Muscle layer of duodenum (tissue), 2 donors: ENCODE measurements around the gene PCDHB7.
"Not testable (repeated sequence)": the region's sequence is repeated elsewhere in the genome, so short reads cannot be mapped to it uniquely, and the experiment has no call there.

Experiments
- H3K27ac ChIP-seq: one replicate; pipeline ENCODE4 v1.7.0; 2013; ENCODE audit warnings: mild to moderate bottlenecking, low read length
- H3K27me3 ChIP-seq: one replicate; pipeline ENCODE4 v1.7.0; 2013; ENCODE audit warnings: low read depth, mild to moderate bottlenecking, control low read depth, low read length
- H3K36me3 ChIP-seq, 2 donors: one replicate each; pipeline ENCODE4 v1.7.0; 2013; ENCODE audit warnings: low read length in 2 of 2, control low read depth in 1 of 2, mild to moderate bottlenecking in 1 of 2; ENCODE audit not compliant: insufficient read depth in 2 of 2, control insufficient read depth in 1 of 2
- H3K4me1 ChIP-seq, 2 donors: one replicate each; pipeline ENCODE4 v1.7.0; 2013; ENCODE audit warnings: low read length in 2 of 2, mild to moderate bottlenecking in 2 of 2, control low read depth in 1 of 2, moderate library complexity in 1 of 2; ENCODE audit not compliant: insufficient read depth in 2 of 2, control insufficient read depth in 1 of 2
- H3K4me3 ChIP-seq, 2 donors: one replicate each; pipeline ENCODE4 v1.7.0; 2013; ENCODE audit warnings: low read length in 2 of 2, low read depth in 1 of 2, mild to moderate bottlenecking in 1 of 2
- H3K9me3 ChIP-seq, 2 donors: one replicate each; pipeline ENCODE4 v1.7.0; 2013; ENCODE audit warnings: low read length in 2 of 2, control low read depth in 1 of 2, mild to moderate bottlenecking in 1 of 2; ENCODE audit not compliant: control insufficient read depth in 1 of 2
- donor health status: healthy.

PCDHB7 gene

DNA sequence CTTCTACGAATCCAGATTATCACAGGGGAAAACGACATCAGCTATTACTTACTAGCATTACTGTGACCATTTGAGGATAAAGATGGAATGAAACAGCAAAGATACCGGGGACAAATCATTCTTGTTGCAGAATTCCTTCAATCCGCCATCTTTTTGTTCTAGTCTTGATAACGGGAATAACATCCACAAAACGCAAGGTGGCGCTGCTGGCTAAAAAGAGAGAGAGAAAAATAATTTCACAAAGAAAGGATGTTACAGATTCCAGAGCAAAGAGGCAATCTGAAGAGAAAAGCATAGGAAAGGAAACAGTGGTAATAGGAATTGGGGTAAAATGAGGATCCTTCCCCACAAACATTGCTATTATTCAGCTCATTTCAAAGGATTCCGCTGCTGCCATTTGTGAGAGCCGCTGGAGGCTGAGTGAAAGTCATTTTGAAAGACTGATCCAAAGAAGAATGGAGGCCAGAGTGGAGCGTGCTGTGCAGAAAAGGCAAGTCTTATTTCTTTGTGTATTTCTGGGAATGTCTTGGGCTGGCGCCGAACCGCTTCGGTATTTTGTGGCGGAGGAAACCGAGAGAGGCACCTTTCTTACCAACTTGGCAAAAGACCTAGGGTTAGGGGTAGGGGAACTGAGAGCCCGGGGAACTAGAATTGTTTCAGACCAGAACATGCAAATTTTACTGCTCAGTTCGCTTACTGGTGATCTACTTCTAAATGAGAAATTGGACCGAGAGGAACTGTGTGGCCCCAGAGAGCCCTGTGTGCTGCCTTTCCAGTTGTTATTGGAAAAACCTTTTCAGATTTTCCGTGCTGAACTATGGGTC, at the start of gene PCDHB7:
Gene PCDHB7, plus strand, starts transcription at position 264 of the 824 bp plus-strand sequence. Its CDS starts 192 bp downstream, at position 456.
- Histone ChIP-seq H3K27ac (no peak within 1 kb of the TSS), H3K4me1 (no peaks in the 10 kb centered on the region), H3K36me3 (no peaks in the 10 kb centered on the region), H3K27me3 (no peaks in the 10 kb centered on the region), H3K9me3 (peaks cover 40 to 59% of the 10 kb centered on the region in 2 donors), H3K4me3 (peak within 1 kb of the TSS; percentile 28 to 39)

- Histone ChIP-seq H3K4me3 (peak overlapping the region in 1 of 2 donors; percentile 32), H3K9me3 (peaks cover 12 to 29% of the 10 kb centered on the region in 2 donors)
- not testable (repeated sequence) for H3K27me3 ChIP-seq, H3K36me3 ChIP-seq, H3K27ac ChIP-seq, H3K4me1 ChIP-seq
Measured at GRCh38 chr5:141123396-141124135, 48.9 kb upstream of the PCDHB7 start.

- H3K36me3 ChIP-seq: no peaks in the 10 kb centered on the region
- H3K4me1 ChIP-seq: no peaks in the 10 kb centered on the region
- no peak overlapping the region for H3K27ac ChIP-seq
- no peaks in the 10 kb centered on the region for H3K27me3 ChIP-seq
- H3K9me3 ChIP-seq: peaks cover 7 to 20% of the 10 kb centered on the region in 2 donors
- no peak overlapping the region for H3K4me3 ChIP-seq
Measured at GRCh38 chr5:141127305-141127704, 45.1 kb upstream of the PCDHB7 start.

DNA sequence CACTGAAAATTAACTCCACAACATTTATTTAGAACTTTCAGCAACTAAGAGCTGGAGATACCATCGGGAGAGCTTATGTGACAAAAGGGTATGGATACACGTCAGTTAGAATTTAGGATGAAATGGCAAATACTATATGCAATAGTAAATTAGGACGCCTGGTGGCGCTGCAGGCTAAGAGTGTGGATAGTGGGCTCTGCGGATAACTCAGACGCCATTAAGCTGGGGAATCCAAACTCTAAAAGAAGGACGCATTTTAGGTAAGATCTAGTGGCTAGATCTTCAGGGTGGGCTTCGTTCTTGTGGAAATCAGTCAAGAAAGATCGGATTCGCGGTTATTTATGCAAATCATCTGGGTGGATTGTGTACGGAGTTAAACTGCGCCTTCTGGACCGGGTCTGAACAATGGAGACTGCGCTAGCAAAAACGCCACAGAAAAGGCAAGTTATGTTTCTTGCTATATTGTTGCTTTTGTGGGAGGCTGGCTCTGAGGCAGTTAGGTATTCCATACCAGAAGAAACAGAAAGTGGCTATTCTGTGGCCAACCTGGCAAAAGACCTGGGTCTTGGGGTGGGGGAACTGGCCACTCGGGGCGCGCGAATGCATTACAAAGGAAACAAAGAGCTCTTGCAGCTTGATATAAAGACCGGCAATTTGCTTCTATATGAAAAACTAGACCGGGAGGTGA, 37.3 kb upstream of the PCDHB7 start, which contains the start of gene PCDHB5:
Gene PCDHB5, plus strand, starts transcription at position 177 of the 688 bp plus-strand sequence. Its CDS starts 229 bp downstream, at position 406.
- Histone ChIP-seq H3K27ac (no peak within 1 kb of the TSS), H3K4me3 (peak within 1 kb of the TSS; percentile 42 to 69), H3K27me3 (no peaks in the 10 kb centered on the region), H3K36me3 (no peaks in the 10 kb centered on the region), H3K4me1 (no peaks in the 10 kb centered on the region), H3K9me3 (peaks cover 24 to 62% of the 10 kb centered on the region in 2 donors)

DNA sequence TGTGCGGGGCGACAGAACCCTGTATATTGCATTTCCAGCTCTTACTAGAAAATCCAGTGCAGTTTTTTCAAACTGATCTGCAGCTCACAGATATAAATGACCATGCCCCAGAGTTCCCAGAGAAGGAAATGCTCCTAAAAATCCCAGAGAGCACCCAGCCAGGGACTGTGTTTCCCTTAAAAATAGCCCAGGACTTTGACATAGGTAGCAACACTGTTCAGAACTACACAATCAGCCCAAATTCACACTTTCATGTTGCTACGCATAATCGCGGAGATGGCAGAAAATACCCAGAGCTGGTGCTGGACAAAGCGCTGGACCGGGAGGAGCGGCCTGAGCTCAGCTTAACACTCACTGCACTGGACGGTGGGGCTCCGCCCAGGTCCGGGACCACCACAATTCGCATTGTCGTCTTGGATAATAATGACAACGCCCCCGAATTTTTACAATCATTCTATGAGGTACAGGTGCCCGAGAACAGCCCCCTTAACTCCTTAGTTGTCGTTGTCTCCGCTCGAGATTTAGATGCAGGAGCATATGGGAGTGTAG, 36.7 kb upstream of the PCDHB7 start:
- peak overlapping the region; percentile 42 to 69 for H3K4me3 ChIP-seq
- H3K36me3 ChIP-seq: no peaks in the 10 kb centered on the region
- H3K9me3 ChIP-seq: peaks cover 24 to 61% of the 10 kb centered on the region in 2 donors
- no peak overlapping the region for H3K27ac ChIP-seq
- H3K4me1 ChIP-seq: no peaks in the 10 kb centered on the region
- H3K27me3 ChIP-seq: no peaks in the 10 kb centered on the region

DNA sequence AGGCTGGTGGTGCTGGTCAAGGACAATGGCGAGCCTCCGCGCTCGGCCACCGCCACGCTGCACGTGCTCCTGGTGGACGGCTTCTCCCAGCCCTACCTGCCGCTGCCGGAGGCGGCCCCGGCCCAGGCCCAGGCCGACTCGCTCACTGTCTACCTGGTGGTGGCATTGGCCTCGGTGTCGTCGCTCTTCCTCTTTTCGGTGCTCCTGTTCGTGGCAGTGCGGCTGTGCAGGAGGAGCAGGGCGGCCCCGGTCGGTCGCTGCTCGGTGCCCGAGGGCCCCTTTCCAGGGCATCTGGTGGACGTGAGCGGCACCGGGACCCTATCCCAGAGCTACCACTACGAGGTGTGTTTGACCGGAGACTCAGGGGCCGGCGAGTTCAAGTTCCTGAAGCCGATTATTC, 35.1 kb upstream of the PCDHB7 start:
- not testable (repeated sequence) for H3K4me1 ChIP-seq, H3K27ac ChIP-seq, H3K27me3 ChIP-seq, H3K36me3 ChIP-seq
- peaks cover 22 to 61% of the 10 kb centered on the region in 2 donors for H3K9me3 ChIP-seq
- H3K4me3 ChIP-seq: peak overlapping the region in 1 of 2 donors; percentile 69

- Histone ChIP-seq H3K4me1 (no peaks in the 10 kb centered on the region), H3K9me3 (peaks cover 16 to 61% of the 10 kb centered on the region in 2 donors), H3K4me3 (peak within 1 kb of the TSS; percentile 41 to 50), H3K36me3 (no peaks in the 10 kb centered on the region), H3K27me3 (no peaks in the 10 kb centered on the region), H3K27ac (no peak within 1 kb of the TSS)
Measured at GRCh38 chr5:141149812-141150211, 22.6 kb upstream of the PCDHB7 start, which contains the start of gene PCDHB6. Gene PCDHB6 (plus strand): TSS chr5:141150057. CDS start chr5:141150258, 201 bp downstream.

DNA sequence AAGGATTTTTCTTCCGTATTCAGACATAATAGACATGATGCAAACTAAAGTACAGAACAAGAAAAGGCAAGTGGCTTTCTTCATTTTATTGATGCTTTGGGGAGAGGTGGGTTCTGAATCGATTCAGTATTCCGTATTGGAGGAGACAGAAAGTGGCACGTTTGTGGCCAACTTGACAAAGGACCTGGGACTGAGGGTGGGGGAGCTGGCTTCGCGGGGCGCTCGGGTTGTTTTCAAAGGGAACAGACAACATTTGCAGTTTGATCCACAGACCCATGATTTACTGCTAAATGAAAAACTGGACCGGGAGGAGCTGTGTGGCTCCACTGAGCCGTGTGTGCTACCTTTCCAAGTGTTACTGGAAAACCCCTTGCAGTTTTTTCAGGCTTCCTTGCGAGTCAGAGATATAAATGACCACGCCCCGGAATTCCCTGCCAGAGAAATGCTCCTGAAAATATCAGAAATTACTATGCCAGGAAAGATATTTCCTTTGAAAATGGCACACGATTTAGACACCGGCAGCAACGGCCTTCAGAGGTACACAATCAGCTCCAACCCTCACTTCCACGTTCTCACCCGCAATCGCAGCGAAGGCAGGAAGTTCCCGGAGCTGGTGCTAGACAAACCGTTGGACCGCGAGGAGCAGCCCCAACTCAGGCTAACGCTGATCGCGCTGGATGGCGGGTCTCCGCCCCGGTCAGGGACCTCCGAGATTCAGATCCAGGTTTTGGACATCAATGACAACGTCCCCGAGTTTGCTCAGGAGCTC, 22.0 kb upstream of the PCDHB7 start:
- Histone ChIP-seq H3K27ac (no peak overlapping the region), H3K9me3 (peaks cover 16 to 66% of the 10 kb centered on the region in 2 donors), H3K4me3 (peak overlapping the region; percentile 41 to 50), H3K36me3 (no peaks in the 10 kb centered on the region), H3K27me3 (no peaks in the 10 kb centered on the region), H3K4me1 (no peaks in the 10 kb centered on the region)

- Histone ChIP-seq H3K36me3 (no peaks in the 10 kb centered on the region), H3K27ac (no peak overlapping the region), H3K9me3 (peaks cover 16 to 70% of the 10 kb centered on the region in 2 donors), H3K4me1 (no peaks in the 10 kb centered on the region), H3K27me3 (no peaks in the 10 kb centered on the region), H3K4me3 (peak overlapping the region; percentile 8 to 50)
Measured at GRCh38 chr5:141150993-141151325, 21.5 kb upstream of the PCDHB7 start.

- H3K36me3 ChIP-seq, H3K27ac ChIP-seq, H3K4me1 ChIP-seq, H3K27me3 ChIP-seq: not testable (repeated sequence)
- H3K9me3 ChIP-seq: peaks cover 20 to 71% of the 10 kb centered on the region in 2 donors
- H3K4me3 ChIP-seq: peak overlapping the region in 1 of 2 donors; percentile 36
Measured at GRCh38 chr5:141151632-141152031, 20.8 kb upstream of the PCDHB7 start.
